Stimulated activated CD4-positive, alpha-beta T cell treated with anti-CD3 and anti-CD28 coated beads, Interleukin-1b, Interleukin-23, amount 100 ng/mL, for 4 hours (primary cell): Measurements from ENCODE around the gene C11orf21.
"Not testable (repeated sequence)": the region's sequence is repeated elsewhere in the genome, so short reads cannot be mapped to it uniquely, and the experiment has no call there.

Source experiments
- DNase-seq, 2 donors: peaks; one replicate each; pipeline ENCODE4 v3.0.0-alpha.2; 2020; ENCODE audit warnings: low read depth in 2 of 2

Gene C11orf21

GRCh38 chr11:2301631-2302305 is at the start of gene C11orf21, which contains the start of gene TSPAN32:
Gene C11orf21 (minus strand): TSS chr11:2301918. CDS start chr11:2301808, 110 bp downstream.
Gene TSPAN32 (plus strand): TSS chr11:2302013. CDS start chr11:2302150, 137 bp downstream.
- no peak for DNase-seq

GRCh38 chr11:2348986-2349385 is 47.3 kb upstream of the C11orf21 start:
- DNase-seq = no peak

- DNase-seq = no peak
Observed at GRCh38 chr11:2347308-2347830, 45.7 kb upstream of the C11orf21 start.

GRCh38 chr11:2346586-2347307 is 45.0 kb upstream of the C11orf21 start:
- DNase-seq = no peak

- DNase-seq = no peak
Observed at GRCh38 chr11:2346014-2346413, 44.3 kb upstream of the C11orf21 start.

GRCh38 chr11:2345050-2345449 is 43.3 kb upstream of the C11orf21 start:
- no peak for DNase-seq

GRCh38 chr11:2343502-2343901 is 41.8 kb upstream of the C11orf21 start:
- DNase-seq = no peak

GRCh38 chr11:2342981-2343380 is 41.3 kb upstream of the C11orf21 start:
- DNase-seq = no peak

GRCh38 chr11:2342557-2342956 is 40.8 kb upstream of the C11orf21 start:
- DNase-seq = no peak

GRCh38 chr11:2338760-2339159 is 37.0 kb upstream of the C11orf21 start:
- not testable (repeated sequence) for DNase-seq

- DNase-seq = not testable (repeated sequence)
Observed at GRCh38 chr11:2335286-2335685, 33.6 kb upstream of the C11orf21 start.

- not testable (repeated sequence) for DNase-seq
Observed at GRCh38 chr11:2333486-2334205, 31.9 kb upstream of the C11orf21 start.

GRCh38 chr11:2332569-2332968 is 30.9 kb upstream of the C11orf21 start:
- DNase-seq = not testable (repeated sequence)

- DNase-seq = no peak
Observed at GRCh38 chr11:2331404-2331803, 29.7 kb upstream of the C11orf21 start.

- DNase-seq = no peak
Observed at GRCh38 chr11:2330696-2331095, 29.0 kb upstream of the C11orf21 start.

- DNase-seq = no peak
Observed at GRCh38 chr11:2329551-2329950, 27.8 kb upstream of the C11orf21 start.

GRCh38 chr11:2328656-2329354 is 27.1 kb upstream of the C11orf21 start:
- DNase-seq = no peak

- DNase-seq = no peak
Observed at GRCh38 chr11:2328021-2328420, 26.3 kb upstream of the C11orf21 start.

GRCh38 chr11:2327032-2327431 is 25.3 kb upstream of the C11orf21 start:
- no peak for DNase-seq

GRCh38 chr11:2325719-2326118 is 24.0 kb upstream of the C11orf21 start:
- DNase-seq = no peak

- DNase-seq = no peak
Observed at GRCh38 chr11:2325123-2325522, 23.4 kb upstream of the C11orf21 start.

- no peak for DNase-seq
Observed at GRCh38 chr11:2321311-2321683, 19.6 kb upstream of the C11orf21 start.
